Measurements from ENCODE around the gene SP8.

- no peak for TF ChIP-seq CTCF (IDR thresholded peaks at IDR 0.05)
- TF ChIP-seq IRF2 (CRISPR knock-in tag; IDR thresholded peaks at IDR 0.05; ENCODE audit: borderline replicate concordance, low read depth): no peak
- peak; percentile 53; the same call in 1 of the 2 replicates for TF ChIP-seq TEAD1 (CRISPR knock-in tag; IDR thresholded peaks at IDR 0.05)
- TF ChIP-seq ATF6 (CRISPR knock-in tag; IDR thresholded peaks at IDR 0.05): no peak
- TF ChIP-seq ESRRA (CRISPR knock-in tag; IDR thresholded peaks at IDR 0.05; ENCODE audit: borderline replicate concordance): no peak
- TF ChIP-seq MYBL2 (CRISPR knock-in tag; IDR thresholded peaks at IDR 0.05): no peak
Measured at GRCh38 chr7:20798694-20799121, 12.0 kb upstream of the SP8 start.

Data from WTC11 (cell line).